HG03064 (cell line): ENCODE results near the gene CIT.
"Not testable (repeated sequence)": the region's sequence is repeated elsewhere in the genome, so short reads cannot be mapped to it uniquely, and the experiment has no call there.

ENCODE experiments used
- ATAC-seq: cut with Tn5 transposase; IDR thresholded peaks from one replicate; pipeline ENCODE4 v1.9.1; 2021; ENCODE audit warnings: low read depth; ENCODE audit not compliant: unreplicated experiment

The CIT gene

GRCh38 chr12:119710374-119710964 lies 166.7 kb downstream of the CIT start:
- no peak for ATAC-seq

DNA sequence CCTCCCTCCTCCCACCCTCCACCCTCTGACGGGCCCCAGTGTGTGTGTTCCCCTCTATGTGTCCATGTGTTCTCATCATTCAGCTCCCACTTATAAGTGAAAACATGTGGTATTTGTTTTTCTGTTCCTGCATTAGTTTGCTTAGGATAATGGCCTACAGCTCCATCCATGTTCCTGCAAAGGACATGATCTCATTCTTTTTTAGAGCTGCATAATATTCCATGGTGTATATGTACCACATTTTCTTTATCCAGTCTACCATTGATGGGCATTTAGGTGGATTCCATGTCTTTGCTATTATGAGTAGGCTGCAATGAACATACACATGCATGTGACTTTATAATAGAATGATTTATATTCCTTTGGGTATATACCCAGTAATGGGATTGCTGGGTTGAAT lies 170.7 kb downstream of the CIT start:
- ATAC-seq = not testable (repeated sequence)

GRCh38 chr12:119705182-119705581 lies 171.9 kb downstream of the CIT start:
- no peak for ATAC-seq

GRCh38 chr12:119704065-119704747 lies 172.9 kb downstream of the CIT start:
- no peak for ATAC-seq

GRCh38 chr12:119700078-119700477 lies 177.0 kb downstream of the CIT start:
- ATAC-seq = no peak

- no peak for ATAC-seq
Measured at GRCh38 chr12:119699199-119699760, 177.8 kb downstream of the CIT start.

DNA sequence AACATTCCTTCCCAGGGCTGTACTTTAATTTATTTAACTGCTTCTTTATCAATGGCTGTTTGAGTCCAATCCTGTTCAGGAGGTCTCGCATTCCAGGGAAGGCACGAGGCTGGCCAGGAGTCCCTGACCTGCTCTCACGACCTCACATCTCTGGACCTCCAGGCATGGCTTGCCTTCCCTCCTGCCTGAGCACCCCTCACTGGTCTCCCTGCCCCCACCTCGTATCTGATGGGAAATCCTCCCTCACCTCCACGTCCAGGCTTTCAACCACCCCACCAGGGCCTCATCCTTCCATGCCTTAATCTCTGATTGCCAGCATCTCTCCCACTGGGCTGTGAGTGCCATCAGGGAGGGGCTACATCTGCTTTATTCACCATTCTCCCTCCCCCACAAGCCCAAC lies 180.2 kb downstream of the CIT start:
- ATAC-seq = no peak

GRCh38 chr12:119695034-119695433 lies 182.1 kb downstream of the CIT start:
- no peak for ATAC-seq

GRCh38 chr12:119694111-119694510 lies 183.0 kb downstream of the CIT start:
- ATAC-seq = no peak

DNA sequence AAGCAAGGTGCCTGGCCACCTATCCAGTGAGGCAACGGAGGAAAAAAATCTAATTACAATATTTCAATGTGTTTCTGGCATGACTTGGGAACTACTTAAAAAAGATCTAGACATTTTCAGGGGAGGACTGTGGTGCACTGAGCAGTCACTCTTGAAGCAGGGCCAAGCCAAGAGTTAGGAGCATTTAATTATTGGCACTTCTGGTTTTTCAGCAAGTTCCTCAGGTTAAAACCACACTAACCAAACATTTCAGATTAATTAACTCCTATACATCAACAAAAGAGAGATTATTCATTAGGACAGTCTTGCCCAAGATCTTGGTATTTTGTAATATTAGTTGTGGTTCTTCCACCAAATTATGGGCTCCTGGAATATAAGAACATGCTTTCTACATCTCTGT lies 183.6 kb downstream of the CIT start:
- no peak for ATAC-seq

- no peak for ATAC-seq
Measured at GRCh38 chr12:119692997-119693396, 184.1 kb downstream of the CIT start.

- ATAC-seq = no peak
Measured at GRCh38 chr12:119692410-119692809, 184.7 kb downstream of the CIT start.

DNA sequence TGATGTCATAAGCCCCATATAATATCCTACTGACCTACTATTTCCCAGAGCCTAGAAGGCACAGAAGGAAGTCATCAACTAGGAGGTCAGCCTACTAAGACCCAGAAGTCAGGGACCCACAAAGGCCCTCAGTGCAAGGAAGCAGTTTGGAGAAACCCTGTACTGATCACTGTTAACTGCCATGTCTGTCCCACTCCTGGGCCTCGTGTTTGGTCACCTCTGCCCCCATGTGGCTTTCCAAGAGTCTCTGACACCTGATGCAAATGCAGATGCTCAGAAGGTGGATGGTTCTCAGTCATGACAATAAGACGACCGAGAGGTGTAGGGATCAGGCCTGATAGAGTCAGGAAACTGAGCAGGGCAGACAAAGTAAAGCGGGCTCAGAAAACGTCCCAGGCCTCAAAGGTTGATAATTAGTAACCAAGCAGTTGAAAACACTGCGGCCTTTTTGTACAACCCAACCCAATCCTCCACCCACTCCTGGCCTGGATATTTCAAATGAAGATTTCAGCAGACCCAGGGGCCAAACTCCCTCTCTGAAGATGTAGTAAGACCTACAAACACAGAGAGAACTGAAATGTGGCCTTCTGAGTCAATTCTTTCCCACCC lies 185.8 kb downstream of the CIT start:
- no peak for ATAC-seq

GRCh38 chr12:119689935-119690500 lies 187.1 kb downstream of the CIT start:
- ATAC-seq = no peak

DNA sequence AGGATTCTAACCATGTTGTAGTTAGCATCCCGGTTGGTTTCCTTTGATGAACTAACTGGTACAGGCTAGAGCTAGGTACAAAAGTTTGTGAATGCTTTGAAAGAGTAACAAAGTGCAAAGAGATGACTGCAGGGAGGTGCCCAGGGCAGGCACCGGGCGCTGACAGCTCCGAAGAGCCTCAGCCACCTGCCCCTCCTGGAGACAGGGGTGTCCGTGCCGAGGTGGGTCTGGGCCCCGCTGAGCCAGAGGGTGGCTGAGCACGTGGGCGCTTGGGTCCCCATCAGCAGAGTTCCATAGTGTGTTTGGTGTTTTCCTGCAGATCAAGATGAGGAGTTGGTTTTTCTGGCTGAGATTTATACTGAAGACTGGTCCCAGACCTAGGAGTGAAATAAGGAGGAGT lies 189.2 kb downstream of the CIT start:
- no peak for ATAC-seq

- ATAC-seq = no peak
Measured at GRCh38 chr12:119687406-119687805, 189.7 kb downstream of the CIT start.

GRCh38 chr12:119686776-119687175 lies 190.3 kb downstream of the CIT start:
- no peak for ATAC-seq

DNA sequence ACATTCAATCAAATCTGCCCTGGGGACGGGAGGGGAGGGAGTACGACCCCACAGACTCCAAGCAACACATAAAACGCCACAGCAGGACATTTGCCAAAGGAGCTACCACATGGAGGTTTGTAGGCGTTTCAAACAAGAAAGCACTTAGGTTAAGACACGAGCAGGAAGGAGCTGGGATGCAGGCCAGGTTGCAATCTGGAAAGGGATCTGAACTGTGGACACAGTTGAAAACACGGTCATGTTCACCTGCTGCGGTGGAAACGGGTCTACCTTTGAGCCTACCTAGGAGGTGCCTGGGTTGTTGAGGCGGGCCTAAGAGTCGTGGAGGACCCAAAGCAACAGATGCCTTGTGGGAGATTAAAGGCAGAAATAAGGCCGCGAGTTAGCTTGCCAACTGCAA lies 190.8 kb downstream of the CIT start:
- ATAC-seq = no peak

DNA sequence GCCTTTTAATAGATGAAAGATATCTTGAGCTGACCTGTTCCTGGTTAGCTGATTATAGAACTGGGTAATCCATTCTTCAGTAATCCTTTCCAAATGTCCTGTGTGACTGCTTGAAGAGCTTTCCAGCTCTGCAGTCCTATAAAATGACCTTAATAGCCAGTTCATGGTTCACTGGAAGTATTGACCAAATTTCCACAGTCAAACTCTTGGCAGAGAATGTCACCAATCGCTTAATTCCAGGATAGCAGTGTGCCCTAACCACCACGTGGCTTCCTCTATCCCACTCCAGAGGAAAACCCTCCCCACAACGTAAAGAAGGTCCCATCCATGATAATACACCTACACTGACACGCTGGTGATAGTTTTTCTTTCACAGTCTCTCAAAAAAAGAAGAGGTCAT lies 191.7 kb downstream of the CIT start:
- no peak for ATAC-seq

DNA sequence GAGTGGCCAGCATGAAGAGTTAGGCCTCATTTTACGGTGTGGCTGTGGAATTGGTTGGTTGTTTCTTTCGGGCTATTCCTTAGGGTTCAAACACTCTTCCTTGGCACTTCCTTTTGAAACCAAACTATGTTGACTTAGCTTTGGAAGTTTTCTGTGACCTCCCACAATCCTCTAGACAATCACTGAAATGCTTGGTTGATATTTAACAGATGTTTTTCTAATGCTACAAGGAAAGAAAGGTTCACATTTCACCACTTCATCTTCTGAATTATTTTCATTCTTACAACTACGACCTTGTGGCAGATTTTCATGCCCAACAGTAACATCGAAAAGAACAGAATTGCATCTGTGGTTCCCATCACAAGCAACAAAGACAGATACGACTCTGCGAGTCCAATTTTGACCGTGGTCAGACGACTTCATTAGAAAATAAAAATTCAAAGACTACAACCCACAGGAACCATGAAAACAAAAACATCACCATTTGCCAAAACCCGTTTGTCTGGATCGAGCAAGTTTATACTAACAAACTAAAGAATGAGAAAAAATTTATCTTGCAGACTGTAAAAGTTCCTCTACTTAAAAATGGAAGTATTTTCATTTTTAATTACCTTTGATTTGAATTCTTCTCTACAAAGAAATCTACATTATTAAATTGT lies 192.3 kb downstream of the CIT start:
- no peak for ATAC-seq

DNA sequence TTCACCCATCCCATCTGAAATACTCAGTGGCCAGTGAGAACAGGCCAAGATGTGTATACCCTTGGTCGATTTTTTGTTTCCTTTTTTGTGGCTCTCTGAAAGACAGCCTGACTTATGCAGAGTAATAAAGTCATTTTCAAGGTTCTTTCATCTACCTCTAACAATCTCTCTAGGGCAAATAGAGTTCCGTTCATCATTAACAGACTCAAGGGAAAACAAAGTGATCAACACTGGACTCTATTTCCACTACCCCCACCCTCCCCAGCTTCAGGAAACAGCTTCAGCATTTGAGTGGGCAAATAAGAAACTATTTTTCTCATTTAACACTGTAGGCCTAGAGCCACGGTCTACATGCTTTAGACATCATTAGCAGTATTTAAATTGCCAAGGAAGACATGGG lies 193.3 kb downstream of the CIT start:
- no peak for ATAC-seq
